Stimulated activated naive CD8-positive, alpha-beta T cell treated with anti-CD3 and anti-CD28 coated beads, Interleukin-15, Interleukin-2, amounts not matched to agents 100 U/mL and 50 U/mL, for 24 hours (primary cell): ENCODE measurements around the gene TMEM175.
A peak's percentile ranks its signal among the peaks of the same experiment; 100 is the strongest.
"Not testable (repeated sequence)": the region's sequence is repeated elsewhere in the genome, so short reads cannot be mapped to it uniquely, and the experiment has no call there.

Experiments
- ATAC-seq: fragments of 150-1000 bp; cut with Tn5 transposase; one replicate; pipeline ENCODE4 v1.10.0; 2021
- DNase-seq: peaks from one replicate; pipeline ENCODE4 v3.0.0; 2021

The TMEM175 gene

GRCh38 chr4:971666-972500 is 39.6 kb downstream of the TMEM175 start:
- DNase-seq (no peak), ATAC-seq (no peak)

GRCh38 chr4:972651-973424 is 40.6 kb downstream of the TMEM175 start:
- ATAC-seq, result peak; percentile 34
- peak; percentile 58 for DNase-seq

DNA sequence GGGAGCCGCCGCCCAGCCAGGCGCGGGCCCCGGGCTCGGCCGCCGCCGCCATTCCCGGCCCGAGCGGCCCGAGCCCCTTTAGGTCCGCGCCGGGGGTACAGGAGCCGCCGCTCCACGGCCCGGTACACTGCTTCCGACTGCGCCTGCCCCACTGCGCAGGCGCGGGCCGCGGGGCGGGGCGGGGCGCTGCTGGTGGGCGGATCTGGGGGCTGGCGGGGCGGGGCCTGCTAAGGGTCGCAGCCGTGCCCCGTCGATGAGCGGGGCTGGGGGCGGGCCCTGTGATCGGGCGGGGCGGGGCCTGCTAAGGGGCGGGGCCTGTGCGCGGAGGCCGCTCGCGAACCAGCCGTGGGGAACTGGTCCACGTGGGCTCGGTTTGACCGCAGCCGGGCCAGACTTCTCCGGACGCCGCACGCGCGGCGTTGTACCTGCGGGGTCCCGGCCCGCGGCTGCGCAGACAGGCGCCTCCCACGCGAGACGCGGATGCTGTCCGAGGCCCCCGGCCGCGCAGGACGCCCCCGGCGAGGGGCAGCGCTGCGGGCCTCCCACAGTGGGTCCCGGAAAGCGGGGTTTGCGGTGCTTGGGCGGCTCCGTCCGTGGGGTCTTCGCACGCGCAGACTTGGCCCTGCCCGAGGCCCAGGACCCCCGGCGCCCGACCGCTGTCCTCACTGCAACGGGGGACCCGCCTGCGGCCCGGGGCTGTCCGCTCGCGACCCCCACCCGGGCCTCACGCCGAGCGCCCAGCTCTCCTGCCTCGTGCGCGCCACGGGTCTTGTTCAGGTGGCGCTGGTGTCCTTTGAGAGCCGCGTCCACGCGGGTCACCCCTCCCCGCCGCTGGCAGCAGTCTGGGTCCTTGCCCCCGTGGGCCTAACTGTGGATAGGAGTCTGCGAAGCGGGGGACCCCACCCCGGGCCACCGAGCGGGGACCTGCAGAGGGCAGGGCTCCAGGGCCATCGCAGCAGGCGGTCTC is 41.5 kb downstream of the TMEM175 start, which contains the start of gene DGKQ:
DGKQ (minus strand) TSS at position 139 of the 967 bp plus-strand sequence; CDS start at position 52, 87 bp downstream.
- peak; percentile 86 for ATAC-seq
- DNase-seq, result peak; percentile 90

GRCh38 chr4:974668-975067 is 42.4 kb downstream of the TMEM175 start:
- no peak for DNase-seq

DNA sequence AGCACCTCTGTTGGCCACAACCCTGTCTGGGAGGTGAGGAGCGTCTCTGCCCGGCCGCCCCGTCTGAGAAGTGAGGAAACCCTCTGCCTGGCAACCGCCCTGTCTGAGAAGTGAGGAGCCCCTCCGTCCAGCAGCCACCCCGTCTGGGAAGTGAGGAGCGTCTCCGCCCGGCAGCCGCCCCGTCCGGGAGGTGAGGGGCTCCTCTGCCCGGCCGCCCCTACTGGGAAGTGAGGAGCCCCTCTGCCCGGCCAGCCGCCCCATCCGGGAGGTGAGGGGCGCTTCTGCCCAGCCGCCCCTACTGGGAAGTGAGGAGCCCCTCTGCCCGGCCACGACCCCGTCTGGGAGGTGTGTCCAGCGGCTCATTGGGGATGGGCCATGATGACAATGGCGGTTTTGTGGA is 43.8 kb downstream of the TMEM175 start:
- DNase-seq, ATAC-seq: not testable (repeated sequence)

More at GRCh38 chr4:974668-975067, 42.4 kb downstream of the TMEM175 start:
- ATAC-seq, result no peak

GRCh38 chr4:978957-979701 is 46.9 kb downstream of the TMEM175 start:
- ATAC-seq (no peak), DNase-seq (no peak)

DNA sequence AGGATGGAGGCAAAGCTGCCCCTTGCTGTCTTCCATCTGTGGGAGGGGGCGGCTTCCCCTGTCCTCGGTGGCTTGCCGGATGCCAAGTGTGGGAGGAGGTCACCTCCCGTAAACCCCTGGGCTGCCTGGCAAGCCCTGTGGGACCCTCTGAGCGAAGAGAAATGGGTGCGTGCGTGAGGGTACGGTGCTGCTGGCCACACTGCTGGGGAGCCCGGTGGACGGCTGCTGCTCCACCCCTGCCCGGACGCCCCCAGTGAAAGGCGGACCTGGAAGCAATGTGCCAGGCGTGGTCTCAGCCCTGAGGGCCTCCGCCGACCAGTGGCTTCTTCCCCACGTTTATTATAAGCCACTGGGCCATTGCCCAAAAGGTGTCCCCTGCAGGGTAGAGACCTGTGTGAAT is 50.0 kb downstream of the TMEM175 start:
- DNase-seq (no peak), ATAC-seq (no peak)

- no peak for DNase-seq
- no peak for ATAC-seq
Observed at GRCh38 chr4:982814-983213, 50.6 kb downstream of the TMEM175 start.

DNA sequence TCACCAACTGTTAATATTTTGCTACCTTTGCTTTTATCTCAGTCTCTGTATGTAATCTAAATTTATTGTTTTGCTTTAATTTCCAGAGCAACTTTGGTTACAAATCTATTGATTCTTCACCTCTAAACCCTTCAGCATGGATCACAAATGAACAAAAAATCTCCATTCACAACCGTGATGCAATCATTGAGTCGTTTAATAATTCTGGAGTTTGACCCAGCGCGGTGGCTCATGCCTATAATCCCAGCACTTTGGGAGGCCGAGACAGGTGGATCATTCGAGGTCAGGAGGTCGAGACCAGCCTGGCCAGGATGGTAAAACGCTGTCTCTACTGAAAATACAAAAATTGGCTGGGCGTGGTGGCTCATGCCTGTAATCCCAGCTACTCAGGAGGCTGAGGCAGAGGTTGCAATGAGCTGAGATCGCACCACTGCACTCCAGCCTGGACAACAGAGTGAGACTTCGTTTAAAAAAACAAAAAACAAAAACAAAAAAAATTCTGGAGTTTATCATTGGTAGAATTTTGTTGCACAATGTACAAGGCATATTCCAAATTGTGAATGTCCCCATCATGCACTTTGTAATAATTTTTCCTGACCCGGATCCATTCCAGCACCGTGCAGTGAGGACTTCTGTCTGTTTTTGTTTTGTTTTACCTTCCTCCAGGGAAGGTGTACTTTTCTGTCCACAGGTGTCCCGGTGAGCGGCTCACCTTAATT is 52.2 kb downstream of the TMEM175 start:
- ATAC-seq, result no peak
- DNase-seq, result no peak

DNA sequence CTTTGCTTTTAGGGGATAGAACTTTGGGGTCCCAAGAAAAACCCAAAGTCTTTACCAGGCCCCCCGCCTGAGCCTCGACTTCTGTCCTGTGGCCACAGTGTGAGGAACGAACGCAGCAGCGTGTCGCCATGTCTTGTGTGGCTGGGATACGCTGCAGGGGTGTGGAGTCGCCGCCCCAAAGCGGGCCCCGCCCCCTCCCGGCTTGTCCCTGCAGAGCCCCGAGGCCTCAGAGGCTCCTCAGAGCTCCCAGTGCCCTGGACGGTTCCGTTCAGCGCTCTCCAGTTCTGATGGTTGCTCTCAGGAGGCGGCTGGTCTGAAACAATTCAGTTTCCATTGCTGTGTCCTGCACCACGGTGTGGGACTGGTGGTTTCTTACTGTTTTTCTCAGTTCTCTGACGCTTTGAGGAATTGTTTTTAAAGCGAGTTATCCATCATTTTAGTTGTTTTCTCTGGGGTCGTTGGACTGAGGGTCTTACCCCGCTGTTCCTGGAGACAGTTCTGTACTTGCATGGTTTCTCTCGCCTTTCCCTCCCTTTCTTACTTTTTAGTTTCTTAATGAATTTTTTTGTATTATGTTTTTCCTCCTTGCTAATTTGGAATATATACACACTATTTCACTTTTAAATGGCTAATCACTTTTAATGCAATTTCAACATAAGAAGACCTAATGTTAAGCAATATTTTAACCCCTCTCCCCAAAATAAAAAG is 53.0 kb downstream of the TMEM175 start:
- DNase-seq (peak; percentile 83), ATAC-seq (peak; percentile 58)

DNA sequence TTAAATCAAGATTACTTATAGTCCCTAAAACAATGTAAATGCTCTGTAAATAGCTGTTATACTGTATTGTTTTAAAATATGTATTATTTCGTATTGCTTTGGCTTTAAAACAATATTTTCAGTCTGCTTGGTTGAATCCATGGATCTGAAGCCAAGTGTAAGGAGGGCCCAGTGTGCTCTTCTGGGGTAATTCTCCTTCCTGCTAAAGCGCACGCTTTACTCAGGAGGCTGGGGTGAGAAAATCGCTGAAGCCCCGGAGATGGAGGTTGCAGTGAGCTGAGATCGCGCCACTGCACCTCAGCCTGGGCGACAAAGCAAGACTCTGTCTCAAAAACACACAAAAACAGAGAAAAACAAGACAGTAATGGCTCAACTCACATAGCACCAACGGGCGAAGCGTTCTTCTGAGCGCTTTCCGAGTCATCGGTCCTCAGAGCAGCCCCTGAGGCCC is 54.2 kb downstream of the TMEM175 start:
- DNase-seq (no peak), ATAC-seq (peak; percentile 5)

DNA sequence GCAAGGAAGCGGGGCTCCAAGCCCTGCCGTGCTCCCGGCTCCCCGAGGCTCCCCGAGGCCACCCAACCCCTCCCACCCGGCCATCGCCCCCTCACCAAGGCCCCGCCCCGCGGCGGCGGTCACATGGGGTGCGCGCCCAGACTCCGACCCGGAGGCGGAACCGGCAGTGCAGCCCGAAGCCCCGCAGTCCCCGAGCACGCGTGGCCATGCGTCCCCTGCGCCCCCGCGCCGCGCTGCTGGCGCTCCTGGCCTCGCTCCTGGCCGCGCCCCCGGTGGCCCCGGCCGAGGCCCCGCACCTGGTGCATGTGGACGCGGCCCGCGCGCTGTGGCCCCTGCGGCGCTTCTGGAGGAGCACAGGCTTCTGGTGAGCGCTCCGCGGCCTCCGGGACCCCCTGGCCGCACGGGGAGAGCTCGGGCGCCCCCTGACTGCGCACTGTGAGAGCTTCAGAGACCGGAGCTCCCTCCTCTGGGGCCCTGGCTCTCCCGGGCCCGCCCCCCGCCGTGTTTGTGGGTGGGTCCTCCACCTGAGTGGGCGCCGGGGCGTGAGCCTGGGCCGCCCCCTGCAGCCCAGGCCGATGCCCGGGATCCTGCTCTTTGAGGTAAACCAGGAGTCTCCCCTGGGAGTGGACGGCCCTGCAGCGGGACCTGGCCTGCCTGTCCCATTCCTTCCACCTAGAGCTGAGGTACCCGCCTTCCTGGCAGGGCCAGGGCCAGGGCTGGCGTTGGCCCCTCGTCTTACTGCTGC is 54.8 kb downstream of the TMEM175 start, which contains the start of gene IDUA:
IDUA (plus strand) TSS at position 166 of the 745 bp plus-strand sequence; CDS start at position 207, 41 bp downstream.
- ATAC-seq, result peak; percentile 89
- peak; percentile 89 for DNase-seq

DNA sequence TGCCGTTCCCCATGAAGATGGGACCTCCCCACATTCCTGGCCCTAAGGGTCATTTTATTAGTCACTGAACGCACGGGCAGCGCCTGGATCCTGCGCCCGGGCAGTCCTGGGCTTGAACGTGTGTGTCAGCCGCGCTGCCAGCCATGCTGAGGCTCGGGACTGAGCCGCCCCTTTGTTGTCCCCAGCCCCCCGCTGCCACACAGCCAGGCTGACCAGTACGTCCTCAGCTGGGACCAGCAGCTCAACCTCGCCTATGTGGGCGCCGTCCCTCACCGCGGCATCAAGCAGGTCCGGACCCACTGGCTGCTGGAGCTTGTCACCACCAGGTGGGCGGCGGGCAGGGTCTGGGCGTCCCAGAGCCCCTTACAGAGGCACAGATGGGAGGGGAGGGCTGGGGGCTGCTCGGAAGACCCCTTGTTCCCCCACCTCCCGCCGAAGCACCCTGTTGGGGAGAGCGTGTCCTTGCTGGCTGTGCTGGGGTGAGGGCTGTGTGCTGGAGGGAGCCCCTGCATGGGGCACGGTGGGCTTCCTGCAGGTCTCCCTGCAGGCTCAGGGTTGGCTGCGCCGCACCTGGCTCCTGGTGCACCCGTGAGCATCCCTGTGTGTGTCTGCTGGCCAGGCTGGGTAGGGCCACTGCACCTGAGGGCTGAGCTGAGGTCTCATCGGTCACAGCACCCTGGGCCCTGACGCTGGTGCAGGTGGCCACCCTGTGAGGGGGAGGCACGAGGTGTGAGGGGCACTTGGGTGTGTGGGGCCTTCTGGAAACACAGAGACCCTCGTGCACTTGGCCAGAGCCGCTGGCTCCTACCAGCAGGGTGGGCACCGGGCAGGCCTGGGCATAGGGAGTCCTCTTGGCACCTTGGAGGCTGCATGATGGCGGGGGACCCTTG is 55.6 kb downstream of the TMEM175 start:
- ATAC-seq (no peak), DNase-seq (no peak)

GRCh38 chr4:988726-989721 is 56.8 kb downstream of the TMEM175 start:
- ATAC-seq, result no peak
- no peak for DNase-seq

DNA sequence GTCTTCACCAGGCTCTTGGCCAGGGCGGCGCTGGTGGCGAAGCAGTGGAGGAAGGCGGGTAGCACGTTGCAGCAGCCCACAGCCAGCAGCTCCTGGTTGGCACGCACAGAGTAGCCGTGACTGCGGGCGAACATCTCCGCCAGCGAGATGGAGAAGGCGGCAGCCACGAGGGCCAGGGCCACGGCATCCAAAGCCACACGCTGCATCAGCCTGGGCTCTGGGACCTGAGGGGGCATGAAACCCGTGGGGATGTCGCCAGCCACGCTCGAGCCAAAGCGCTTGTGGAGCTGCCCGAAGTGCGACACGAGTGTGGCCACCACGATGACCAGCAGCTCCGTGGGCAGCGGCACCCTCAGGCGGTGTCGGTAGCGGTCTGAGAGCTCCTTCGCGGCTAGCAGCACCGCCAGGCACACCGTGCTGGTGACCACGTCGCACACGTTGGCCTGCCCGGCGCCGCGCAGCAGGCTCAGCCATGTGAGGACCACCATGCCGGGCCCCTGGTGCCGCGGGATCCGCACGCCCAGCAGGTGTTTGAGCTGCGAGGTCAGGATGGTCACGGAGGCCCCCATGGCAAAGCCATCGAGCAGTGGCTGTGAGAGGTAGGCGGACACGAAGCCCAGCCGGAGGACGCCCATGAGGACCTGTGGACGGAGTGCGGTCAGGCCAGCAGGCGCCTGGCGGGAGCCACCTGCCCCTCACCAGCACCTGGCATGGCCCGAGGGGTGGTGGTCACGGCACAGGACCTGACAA is 57.6 kb downstream of the TMEM175 start:
- DNase-seq, result no peak

More for the DNA sequence above, 57.6 kb downstream of the TMEM175 start:
- no peak for ATAC-seq
